K562 (cell line): ENCODE results near the gene PDE4A. TPM values are rescaled to one million over a fixed set of nuclear protein-coding genes. Genes with fewer than 3 reads are reported as not detected.

Experiments
- BRD4 ChIP-seq: fragments of 200-600 bp; sonication (generic); IDR thresholded peaks from 2 replicates; pipeline ENCODE4 v1.6.1; 2017; ENCODE audit warnings: inconsistent platforms
- BRD9 ChIP-seq: fragments of 450-650 bp; IDR thresholded peaks from 2 replicates; pipeline ENCODE4 v1.6.1; 2018; ENCODE audit warnings: low read depth; ENCODE audit not compliant: partially characterized antibody
- CBX5 ChIP-seq: IDR thresholded peaks from 2 replicates; pipeline ENCODE4 v1.6.1; 2014; ENCODE audit warnings: low read depth, borderline replicate concordance
- CREB3 ChIP-seq: fragments of 450-650 bp; conservative IDR thresholded peaks from 2 replicates; pipeline ENCODE4 v1.6.1; 2016; ENCODE audit warnings: missing genetic modification characterization, low read depth, mild to moderate bottlenecking, missing compliant biosample characterization, moderate library complexity
- EHMT2 ChIP-seq: fragments of 450-650 bp; IDR thresholded peaks from 2 replicates; pipeline ENCODE4 v1.6.1; 2018; ENCODE audit warnings: antibody characterized with exemption
- FOSL1 ChIP-seq: fragments of 200-800 bp; sonication (Bioruptor generic); conservative IDR thresholded peaks from 2 replicates; pipeline ENCODE4 v1.6.1; 2016; ENCODE audit warnings: missing genetic modification characterization, missing compliant biosample characterization
- HDAC2 ChIP-seq: fragments of 450-650 bp; IDR thresholded peaks from 2 replicates; pipeline ENCODE4 v1.6.1; 2016; ENCODE audit warnings: mild to moderate bottlenecking
- KAT7 ChIP-seq: sonication (generic); formaldehyde crosslinking; IDR thresholded peaks from 2 replicates; pipeline ENCODE4 v1.8.0; 2022; ENCODE audit warnings: missing genetic modification reagents, mild to moderate bottlenecking, borderline replicate concordance
- MEF2D ChIP-seq: conservative IDR thresholded peaks from 2 replicates; pipeline ENCODE4 v1.6.1; 2016; ENCODE audit warnings: low read depth, missing genetic modification characterization, missing compliant biosample characterization
- NCOR1 ChIP-seq: fragments of 450-650 bp; IDR thresholded peaks from 2 replicates; pipeline ENCODE4 v1.6.1; 2016; ENCODE audit warnings: mild to moderate bottlenecking, moderate library complexity
- PHTF2 ChIP-seq: fragments of 250-450 bp; sonication (Bioruptor Pico); IDR thresholded peaks from 2 replicates; pipeline ENCODE4 v1.5.0; 2021; ENCODE audit warnings: mild to moderate bottlenecking
- PTTG1 ChIP-seq: fragments of 450-650 bp; IDR thresholded peaks from 2 replicates; pipeline ENCODE4 v1.6.1; 2016; ENCODE audit warnings: low read depth, mild to moderate bottlenecking, missing genetic modification characterization, missing compliant biosample characterization
- RBM25 ChIP-seq: fragments of 200-400 bp; formaldehyde crosslinking; IDR thresholded peaks from 2 replicates; pipeline ENCODE4 v1.6.1; 2018; ENCODE audit warnings: low read length, low read depth, moderate library complexity; ENCODE audit not compliant: severe bottlenecking
- SMARCA4 ChIP-seq: fragments of 450-650 bp; IDR thresholded peaks from 2 replicates; pipeline ENCODE4 v1.6.1; 2016
- SP1 ChIP-seq: sonication (generic); formaldehyde crosslinking; IDR thresholded peaks from 2 replicates; pipeline ENCODE4 v1.8.1; 2022; ENCODE audit warnings: mild to moderate bottlenecking, missing genetic modification reagents
- USF1 ChIP-seq: sonication (generic); formaldehyde crosslinking; IDR thresholded peaks from 2 replicates; pipeline ENCODE4 v1.9.0; 2022; ENCODE audit warnings: mild to moderate bottlenecking, missing genetic modification reagents
- USF2 ChIP-seq: sonication (generic); formaldehyde crosslinking; IDR thresholded peaks from 2 replicates; pipeline ENCODE4 v1.5.0; 2020; ENCODE audit warnings: missing genetic modification reagents
- YY1 ChIP-seq, 3 experiments: IDR thresholded peaks; 2 replicates each; pipeline ENCODE4 v1.6.1; 2011; ENCODE audit warnings: low read length in 2 of 3, mild to moderate bottlenecking in 2 of 3, moderate library complexity in 2 of 3, borderline replicate concordance in 1 of 3, control low read depth in 1 of 3, low read depth in 1 of 3; ENCODE audit not compliant: insufficient read depth in 3 of 3, insufficient replicate concordance in 2 of 3, control insufficient read depth in 1 of 3, insufficient read length in 1 of 3; ENCODE audit errors: extremely low read depth in 1 of 3
- ZC3H11A ChIP-seq: IDR thresholded peaks from 2 replicates; pipeline ENCODE4 v1.6.1; 2012; ENCODE audit warnings: low read depth, low read length, improper control_type of control experiment
- ZNF175 ChIP-seq: fragments of 200-800 bp; sonication (Bioruptor generic); IDR thresholded peaks from 2 replicates; pipeline ENCODE4 v1.6.1; 2016; ENCODE audit warnings: low read depth, mild to moderate bottlenecking, missing genetic modification characterization, missing compliant biosample characterization
- ZNF75A ChIP-seq: fragments of 450-650 bp; formaldehyde crosslinking; IDR thresholded peaks from 2 replicates; pipeline ENCODE4 v1.4.0; 2020; ENCODE audit warnings: mild to moderate bottlenecking
- polyA plus RNA-seq, 8 experiments: library from polyadenylated mRNA; depleted of rRNA in 4 of 8; stranded (reverse) in 5 of 8; unstranded in 3 of 8; fragments of >200 nt; fragmentation: Nextera tagmentation in 2 of 8; fragmentation: Illumina TruSeq in 1 of 8; extraction: Ambion mirVana in 2 of 8; extraction: Trizol in 1 of 8; gene quantifications; 2 replicates each; pipeline versions ENCODE4 v1.2.1 to v1.2.3, GENCODE V29; 2011 to 2014; ENCODE audit warnings: inconsistent platforms in 1 of 8, missing spikeins in 1 of 8
- total RNA-seq, 7 experiments: library from RNA; depleted of rRNA in 6 of 7; stranded (reverse); fragments of >200 nt in 6 of 7; fragmentation: Illumina TruSeq in 2 of 7; extraction: Trizol in 2 of 7; gene quantifications; 2 replicates each; pipeline versions ENCODE4 v1.2.1 to v1.2.3, GENCODE V29; 2011 to 2021; ENCODE audit warnings: low replicate concordance in 1 of 7
- TF ChIP-seq, protein P1 (sequence below): fragments of 450-650 bp; conservative IDR thresholded peaks from 2 replicates; pipeline ENCODE4 v1.6.1; 2016; ENCODE audit warnings: missing genetic modification characterization, low read depth, mild to moderate bottlenecking, control low read depth, missing compliant biosample characterization
- TF ChIP-seq, protein P2 (sequence below): fragments of 250-450 bp; sonication (Bioruptor Pico); IDR thresholded peaks from 2 replicates; pipeline ENCODE4 v1.8.0; 2022; ENCODE audit warnings: moderate library complexity, mild to moderate bottlenecking, inconsistent platforms

PDE4A gene
- total and polyA plus RNA-seq, 9 of the 15 experiments (the other 6 are each of a cell fraction or from before 2014, with no cell fraction given) = 0.66 to 26.9 (median 4.6) TPM

- TF ChIP-seq, protein P1, sequence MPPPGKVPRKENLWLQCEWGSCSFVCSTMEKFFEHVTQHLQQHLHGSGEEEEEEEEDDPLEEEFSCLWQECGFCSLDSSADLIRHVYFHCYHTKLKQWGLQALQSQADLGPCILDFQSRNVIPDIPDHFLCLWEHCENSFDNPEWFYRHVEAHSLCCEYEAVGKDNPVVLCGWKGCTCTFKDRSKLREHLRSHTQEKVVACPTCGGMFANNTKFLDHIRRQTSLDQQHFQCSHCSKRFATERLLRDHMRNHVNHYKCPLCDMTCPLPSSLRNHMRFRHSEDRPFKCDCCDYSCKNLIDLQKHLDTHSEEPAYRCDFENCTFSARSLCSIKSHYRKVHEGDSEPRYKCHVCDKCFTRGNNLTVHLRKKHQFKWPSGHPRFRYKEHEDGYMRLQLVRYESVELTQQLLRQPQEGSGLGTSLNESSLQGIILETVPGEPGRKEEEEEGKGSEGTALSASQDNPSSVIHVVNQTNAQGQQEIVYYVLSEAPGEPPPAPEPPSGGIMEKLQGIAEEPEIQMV (tag) = no peak
- no peak for TF ChIP-seq USF2 (CRISPR knock-in tag)
- TF ChIP-seq BRD9 = no peak
- no peak for TF ChIP-seq FOSL1 (tag)
- TF ChIP-seq, protein P2, sequence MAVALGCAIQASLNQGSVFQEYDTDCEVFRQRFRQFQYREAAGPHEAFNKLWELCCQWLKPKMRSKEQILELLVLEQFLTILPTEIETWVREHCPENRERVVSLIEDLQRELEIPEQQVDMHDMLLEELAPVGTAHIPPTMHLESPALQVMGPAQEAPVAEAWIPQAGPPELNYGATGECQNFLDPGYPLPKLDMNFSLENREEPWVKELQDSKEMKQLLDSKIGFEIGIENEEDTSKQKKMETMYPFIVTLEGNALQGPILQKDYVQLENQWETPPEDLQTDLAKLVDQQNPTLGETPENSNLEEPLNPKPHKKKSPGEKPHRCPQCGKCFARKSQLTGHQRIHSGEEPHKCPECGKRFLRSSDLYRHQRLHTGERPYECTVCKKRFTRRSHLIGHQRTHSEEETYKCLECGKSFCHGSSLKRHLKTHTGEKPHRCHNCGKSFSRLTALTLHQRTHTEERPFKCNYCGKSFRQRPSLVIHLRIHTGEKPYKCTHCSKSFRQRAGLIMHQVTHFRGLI = 0 out of 2 replicates have a peak, but pooled peaks have one; percentile 34
- TF ChIP-seq CREB3 (tag) = no peak
- no peak for TF ChIP-seq ZNF175
- no peak for TF ChIP-seq CBX5
- TF ChIP-seq PHTF2 = no peak
- TF ChIP-seq PTTG1 = no peak
- no peak for TF ChIP-seq MEF2D (tag)
- no peak for TF ChIP-seq BRD4
- TF ChIP-seq YY1 (IDR thresholded peaks at IDR 0.05; ENCODE audit: borderline replicate concordance in 1 of 3, control insufficient read depth in 1 of 3, extremely low read depth in 1 of 3, insufficient read depth in 3 of 3, insufficient read length in 1 of 3, insufficient replicate concordance in 2 of 3, low read depth in 1 of 3, low read length in 2 of 3) = no peak
- no peak for TF ChIP-seq ZC3H11A
- TF ChIP-seq ZNF75A = no peak
- TF ChIP-seq SMARCA4 = 0 out of 2 replicates have a peak, but pooled peaks have one; percentile 33
- TF ChIP-seq KAT7 (CRISPR knock-in tag) = no peak
- no peak for TF ChIP-seq EHMT2
- no peak for TF ChIP-seq RBM25
- no peak for TF ChIP-seq USF1 (CRISPR knock-in tag)
- TF ChIP-seq HDAC2 = no peak
- TF ChIP-seq SP1 (CRISPR knock-in tag) = 0 out of 2 replicates have a peak, but pooled peaks have one; percentile 31
- no peak for TF ChIP-seq NCOR1
Measured at GRCh38 chr19:10517760-10518443, 97.6 kb downstream of the PDE4A start (continued).
